ENCODE data around the gene PDE8B.

DNA sequence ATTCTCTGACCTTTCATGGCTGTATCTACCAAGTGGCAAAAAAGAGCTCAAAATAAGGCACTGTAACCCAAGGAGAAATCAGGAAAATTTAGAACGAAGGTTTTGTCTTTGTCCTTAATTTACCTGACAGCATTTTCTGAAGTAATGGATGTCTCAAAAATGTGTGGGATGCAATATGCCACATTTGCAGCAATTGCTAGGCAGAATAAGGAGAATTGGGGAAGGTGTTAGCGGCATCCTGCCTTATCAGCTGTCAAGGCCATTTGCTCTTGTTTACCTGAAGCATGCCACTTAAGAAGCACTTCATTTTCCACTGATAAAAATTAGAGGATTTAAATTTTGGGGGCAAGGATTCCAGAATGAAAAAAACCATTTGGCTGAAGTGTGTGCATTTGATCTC is 39.0 kb downstream of the PDE8B start:
- TF ChIP-seq CTCF (IDR thresholded peaks at IDR 0.05; ENCODE audit: borderline replicate concordance, extremely low read depth, low read length, poor library complexity, severe bottlenecking): no peak
- TF ChIP-seq EZH2 (IDR thresholded peaks at IDR 0.05; ENCODE audit: borderline replicate concordance, low read depth, low read length, severe bottlenecking): no peak
